Stimulated activated naive CD4-positive, alpha-beta T cell treated with Interleukin-2 at 50 U/mL for 16 hours (primary cell): Measurements from ENCODE around the gene CTNNB1.

Experiments
- DNase-seq: peaks from one replicate; lab custom pipeline; 2025; lab: John Stamatoyannopoulos, UW

Gene CTNNB1

GRCh38 chr3:41192885-41193284 is 6.4 kb upstream of the CTNNB1 start:
- no peak for DNase-seq

GRCh38 chr3:41193794-41194539 is 5.3 kb upstream of the CTNNB1 start:
- no peak for DNase-seq

GRCh38 chr3:41194701-41195100 is 4.6 kb upstream of the CTNNB1 start:
- DNase-seq: no peak

- no peak for DNase-seq
Observed at GRCh38 chr3:41195946-41196345, 3.4 kb upstream of the CTNNB1 start.

GRCh38 chr3:41196499-41197410 is 2.5 kb upstream of the CTNNB1 start:
- no peak for DNase-seq

- no peak for DNase-seq
Observed at GRCh38 chr3:41198046-41198445, 1.3 kb upstream of the CTNNB1 start.

- DNase-seq: no peak
Observed at GRCh38 chr3:41198526-41198925, 779 bp upstream of the CTNNB1 start.

- DNase-seq: peak; percentile 49
Observed at GRCh38 chr3:41199866-41200668, 762 bp downstream of the CTNNB1 start.

GRCh38 chr3:41200669-41201021 is 1.3 kb downstream of the CTNNB1 start:
- DNase-seq: no peak

- DNase-seq: no peak
Observed at GRCh38 chr3:41202075-41202833, 2.9 kb downstream of the CTNNB1 start.

- DNase-seq: no peak
Observed at GRCh38 chr3:41202834-41203345, 3.6 kb downstream of the CTNNB1 start.

GRCh38 chr3:41204369-41204768 is 5.1 kb downstream of the CTNNB1 start:
- no peak for DNase-seq

GRCh38 chr3:41205591-41205990 is 6.3 kb downstream of the CTNNB1 start:
- DNase-seq: no peak

GRCh38 chr3:41207355-41207754 is 8.1 kb downstream of the CTNNB1 start:
- DNase-seq: no peak

- no peak for DNase-seq
Observed at GRCh38 chr3:41208507-41209220, 9.4 kb downstream of the CTNNB1 start.

- DNase-seq: no peak
Observed at GRCh38 chr3:41209646-41210045, 10.3 kb downstream of the CTNNB1 start.

GRCh38 chr3:41210966-41211365 is 11.7 kb downstream of the CTNNB1 start:
- no peak for DNase-seq

GRCh38 chr3:41212088-41212487 is 12.8 kb downstream of the CTNNB1 start:
- DNase-seq: no peak

GRCh38 chr3:41213588-41213987 is 14.3 kb downstream of the CTNNB1 start:
- no peak for DNase-seq

- no peak for DNase-seq
Observed at GRCh38 chr3:41216422-41216821, 17.1 kb downstream of the CTNNB1 start.

- DNase-seq: no peak
Observed at GRCh38 chr3:41216993-41217392, 17.7 kb downstream of the CTNNB1 start.
